Measurements from ENCODE around the gene FBXL16.

The FBXL16 gene

DNA sequence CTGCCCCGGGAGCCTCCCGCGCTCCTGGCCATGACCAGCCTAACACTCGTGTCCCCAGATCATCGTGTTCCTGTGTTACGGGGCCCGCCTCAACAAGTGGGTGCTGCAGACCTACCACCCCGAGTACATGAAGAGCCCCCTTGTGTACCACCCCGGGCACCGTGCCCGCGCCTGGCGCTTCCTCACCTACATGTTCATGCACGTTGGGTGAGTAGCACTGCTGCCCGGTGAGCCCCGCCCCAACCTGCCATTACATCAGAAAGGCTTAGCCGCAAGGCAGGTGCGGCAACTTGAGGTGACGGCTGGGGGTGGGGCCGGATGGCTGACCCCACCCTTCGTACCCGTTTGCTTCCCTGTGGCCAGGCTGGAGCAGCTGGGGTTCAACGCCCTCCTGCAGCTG lies 28.7 kb downstream of the FBXL16 start:
- DNase-seq (ENCODE audit: low read depth) = no peak

DNA sequence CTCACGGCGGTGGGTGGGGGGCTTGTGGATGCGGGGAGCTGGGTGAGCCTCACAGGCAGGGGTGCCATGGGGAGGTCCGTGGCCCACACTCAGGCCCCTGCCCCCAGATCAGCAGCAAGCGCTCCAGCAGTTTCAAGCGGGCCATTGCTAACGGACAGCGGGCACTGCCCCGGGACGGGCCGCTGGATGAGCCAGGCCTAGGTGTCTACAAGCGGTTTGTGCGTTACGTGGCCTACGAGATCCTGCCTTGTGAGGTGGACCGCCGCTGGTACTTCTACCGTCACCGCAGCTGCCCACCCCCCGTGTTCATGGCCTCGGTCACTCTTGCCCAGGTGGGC lies 29.1 kb downstream of the FBXL16 start:
- no peak for DNase-seq (ENCODE audit: low read depth)

- no peak for DNase-seq (ENCODE audit: low read depth)
Measured at GRCh38 chr16:675884-676564, 29.6 kb downstream of the FBXL16 start.

GRCh38 chr16:674968-675883 lies 30.4 kb downstream of the FBXL16 start, which contains the start of gene RHBDL1:
TSS of gene RHBDL1 (plus strand) at chr16:675671. CDS start at chr16:675791, 120 bp downstream.
- DNase-seq (ENCODE audit: low read depth) = no peak

GRCh38 chr16:674214-674881 lies 31.3 kb downstream of the FBXL16 start:
- DNase-seq (ENCODE audit: low read depth) = no peak

DNA sequence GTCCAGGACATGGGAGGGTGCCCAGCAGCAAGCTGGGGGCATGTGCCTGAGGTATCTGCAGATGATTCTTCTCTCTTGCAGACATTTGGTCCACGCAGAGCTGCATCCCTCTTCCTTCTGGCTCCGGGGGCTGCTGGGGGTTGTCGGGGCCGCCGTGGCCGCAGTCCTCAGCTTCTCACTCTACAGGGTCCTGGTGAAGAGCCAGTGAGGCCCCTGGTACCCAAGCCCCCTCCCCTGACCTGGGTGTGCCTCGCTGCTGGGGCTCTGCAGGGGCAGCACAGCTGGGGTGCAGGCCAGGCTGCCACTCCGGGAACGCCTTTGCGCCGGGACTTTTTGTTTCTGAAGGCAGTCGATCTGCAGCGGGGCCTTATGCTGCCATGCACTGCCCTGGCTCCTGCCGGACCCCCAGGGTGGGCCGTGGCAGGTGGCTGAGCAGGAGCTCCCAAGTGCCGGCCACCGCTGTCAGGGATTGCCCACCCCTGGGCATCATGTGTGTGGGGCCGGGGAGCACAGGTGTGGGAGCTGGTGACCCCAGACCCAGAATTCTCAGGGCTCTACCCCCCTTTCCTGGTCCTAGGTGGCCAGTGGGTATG lies 32.1 kb downstream of the FBXL16 start:
- no peak for DNase-seq (ENCODE audit: low read depth)

DNA sequence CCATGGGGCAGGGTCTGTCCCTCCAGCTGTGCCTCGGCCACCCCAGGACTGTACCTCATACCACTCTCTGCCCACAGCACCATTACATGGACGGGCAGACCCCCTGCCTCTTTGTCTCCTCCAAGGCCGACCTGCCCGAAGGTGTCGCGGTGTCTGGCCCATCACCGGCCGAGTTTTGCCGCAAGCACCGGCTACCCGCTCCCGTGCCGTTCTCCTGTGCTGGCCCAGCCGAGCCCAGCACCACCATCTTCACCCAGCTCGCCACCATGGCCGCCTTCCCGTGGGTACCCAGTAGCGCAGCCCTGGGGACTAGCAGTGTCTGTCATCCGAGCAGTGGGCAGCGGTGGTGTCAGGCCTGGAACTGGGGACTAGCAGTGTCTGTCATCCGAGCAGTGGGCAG lies 32.8 kb downstream of the FBXL16 start:
- DNase-seq (ENCODE audit: low read depth) = no peak

DNA sequence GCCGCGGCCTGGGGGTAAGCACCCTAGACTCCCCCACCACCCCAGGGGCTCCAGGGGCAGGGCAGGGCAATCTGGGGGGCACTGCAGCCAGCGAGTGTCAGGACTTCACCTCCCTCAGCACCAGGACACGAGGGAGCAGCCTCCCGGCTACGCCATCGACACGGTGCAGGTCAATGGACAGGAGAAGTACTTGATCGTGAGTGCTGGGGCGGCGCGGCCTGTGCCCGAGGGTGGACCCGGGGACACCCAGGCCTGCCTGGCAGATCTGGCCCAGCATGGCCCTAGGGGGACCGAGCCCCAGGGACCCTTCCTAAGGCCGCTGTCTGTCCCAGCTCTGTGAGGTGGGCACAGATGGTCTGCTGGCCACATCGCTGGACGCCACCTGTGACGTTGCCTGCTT lies 33.2 kb downstream of the FBXL16 start:
- no peak for DNase-seq (ENCODE audit: low read depth)

- no peak for DNase-seq (ENCODE audit: low read depth)
Measured at GRCh38 chr16:671353-672131, 34.1 kb downstream of the FBXL16 start.

DNA sequence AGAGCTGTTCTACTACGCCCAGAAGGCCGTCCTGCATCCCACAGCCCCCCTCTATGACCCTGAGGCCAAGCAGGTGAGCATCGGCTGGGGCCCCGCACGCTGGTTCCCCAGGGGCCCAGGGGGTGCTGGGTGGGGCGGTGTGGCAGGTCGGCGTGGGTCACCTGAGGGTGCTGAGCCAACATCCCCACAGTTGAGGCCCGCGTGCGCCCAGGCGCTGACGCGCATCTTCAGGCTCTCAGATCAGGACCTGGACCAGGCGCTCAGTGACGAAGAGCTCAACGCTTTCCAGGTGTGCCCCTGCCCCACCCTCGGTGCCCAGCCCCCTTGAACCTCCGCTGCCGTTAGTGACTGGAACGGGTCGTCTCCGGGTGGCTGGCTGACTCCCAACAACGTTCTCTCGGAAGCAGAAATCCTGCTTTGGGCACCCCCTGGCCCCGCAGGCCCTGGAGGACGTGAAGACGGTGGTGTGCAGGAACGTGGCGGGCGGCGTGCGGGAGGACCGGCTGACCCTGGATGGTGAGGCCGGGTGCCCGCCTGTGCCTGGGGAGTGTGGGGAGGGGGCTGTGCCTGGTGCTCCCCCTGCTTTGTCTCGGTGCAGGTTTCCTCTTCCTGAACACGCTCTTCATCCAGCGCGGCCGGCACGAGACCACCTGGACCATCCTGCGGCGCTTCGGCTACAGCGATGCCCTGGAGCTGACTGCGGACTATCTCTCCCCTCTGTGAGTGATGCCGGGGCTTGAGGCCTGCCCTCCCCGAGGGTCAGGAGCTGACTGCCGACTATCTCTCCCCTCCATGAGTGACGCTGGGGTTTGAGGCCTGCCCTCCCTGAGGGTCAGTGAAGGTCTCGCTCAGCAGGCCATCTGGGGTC lies 34.9 kb downstream of the FBXL16 start:
- DNase-seq (ENCODE audit: low read depth) = no peak

DNA sequence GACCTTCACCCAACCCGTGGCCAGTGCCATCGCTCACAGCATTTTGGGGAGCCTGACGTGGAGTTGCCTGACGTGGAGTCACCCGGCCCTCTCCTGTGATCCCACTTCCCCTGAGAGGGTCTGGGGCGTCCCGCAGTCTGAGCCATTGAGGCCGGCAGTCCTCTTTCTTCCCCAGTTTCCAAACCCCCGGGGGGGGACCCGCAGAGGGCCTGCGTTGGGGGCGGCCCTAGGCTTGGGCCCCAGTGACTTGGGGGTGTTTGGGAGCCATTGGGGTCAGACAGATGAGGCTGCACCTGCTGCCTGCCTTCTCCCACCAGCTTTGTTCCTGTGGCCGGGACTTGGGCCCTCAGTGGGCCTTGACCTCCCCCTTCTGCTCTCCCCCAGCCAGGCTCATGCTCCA lies 35.9 kb downstream of the FBXL16 start:
- DNase-seq (ENCODE audit: low read depth) = no peak

DNA sequence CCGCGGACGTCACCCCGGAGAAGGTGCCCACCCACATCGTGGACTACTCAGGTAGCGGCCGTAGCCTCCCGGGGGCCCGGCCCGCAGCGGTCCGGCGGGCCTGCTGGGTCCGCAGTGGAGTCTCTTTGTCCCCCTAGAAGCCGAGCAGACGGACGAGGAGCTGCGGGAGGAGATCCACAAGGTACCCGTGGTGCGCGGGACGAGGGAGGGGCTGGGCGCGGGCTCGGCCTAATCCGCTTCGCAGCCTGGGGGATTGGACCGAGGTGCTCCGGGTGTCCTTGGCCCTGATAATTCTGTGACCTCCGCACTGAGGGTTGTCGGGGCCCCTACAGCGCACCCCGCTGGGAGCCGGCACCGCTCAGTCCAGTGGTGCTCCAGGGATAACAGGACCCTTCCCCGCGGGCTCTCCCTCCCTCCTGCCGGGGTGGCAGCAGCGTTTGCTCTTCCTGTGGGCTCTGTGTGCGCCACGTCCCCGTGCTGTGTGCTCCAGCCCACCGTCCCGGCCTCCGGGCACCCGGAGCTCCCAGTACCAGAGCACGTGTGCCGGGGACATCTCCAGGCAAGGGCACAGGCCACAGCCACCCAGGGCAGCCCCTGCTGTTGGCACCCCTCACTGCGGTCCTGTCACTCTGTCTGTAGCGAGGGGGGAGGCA lies 37.0 kb downstream of the FBXL16 start:
- no peak for DNase-seq (ENCODE audit: low read depth)

GRCh38 chr16:667780-668518 lies 37.7 kb downstream of the FBXL16 start, which contains the start of gene RHOT2:
TSS of gene RHOT2 (plus strand) at chr16:668132. CDS start at chr16:668200, 68 bp downstream.
- DNase-seq (ENCODE audit: low read depth) = no peak

DNA sequence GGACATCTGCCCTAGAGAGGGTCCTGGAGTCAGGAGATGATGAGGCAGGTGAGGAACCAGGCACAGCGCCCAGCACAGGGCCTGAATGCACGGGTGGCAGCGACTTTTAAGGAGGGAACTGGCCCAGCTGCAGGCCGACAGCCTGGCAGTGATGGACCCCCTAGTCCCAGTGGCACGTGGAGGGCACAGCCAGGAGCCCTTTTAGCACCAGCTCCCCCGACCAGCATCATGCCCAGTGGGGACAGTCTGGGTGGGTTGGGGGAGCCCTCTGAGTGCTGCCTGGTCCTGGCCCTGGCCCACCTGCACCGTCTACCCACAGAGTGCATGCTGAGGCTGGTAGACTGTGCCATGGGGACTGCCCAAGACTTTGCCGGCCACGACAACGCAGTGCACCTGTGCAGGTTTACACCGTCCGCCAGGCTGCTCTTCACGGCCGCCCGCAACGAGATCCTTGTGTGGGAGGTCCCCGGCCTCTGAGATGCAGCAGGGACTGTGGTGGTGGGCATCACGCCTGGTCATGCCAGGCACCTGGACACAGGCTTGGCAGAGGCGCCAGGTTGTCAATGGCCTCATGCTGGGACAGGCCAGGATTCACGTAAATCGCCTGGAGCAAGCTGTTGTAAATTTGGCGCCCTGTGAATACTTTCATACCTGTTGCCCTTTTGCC lies 38.4 kb downstream of the FBXL16 start:
- no peak for DNase-seq (ENCODE audit: low read depth)

DNA sequence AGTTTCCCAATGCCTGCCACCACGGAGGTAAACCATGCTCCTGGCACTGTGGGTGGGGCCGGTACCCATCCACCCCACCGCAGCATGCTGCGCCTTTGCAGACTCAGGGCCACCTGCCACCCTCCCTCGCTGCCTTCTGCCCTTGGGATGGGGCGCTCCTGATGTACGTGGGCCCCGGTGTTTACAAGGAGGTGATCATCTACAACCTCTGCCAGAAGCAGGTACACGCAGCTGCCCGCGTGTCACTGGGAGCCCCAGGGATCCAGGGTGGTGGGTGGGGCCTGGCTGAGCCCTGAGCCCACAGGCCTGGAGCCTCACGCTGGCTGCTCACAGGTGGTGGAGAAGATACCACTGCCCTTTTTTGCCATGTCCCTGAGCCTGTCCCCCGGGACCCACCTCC lies 39.0 kb downstream of the FBXL16 start:
- DNase-seq (ENCODE audit: low read depth) = no peak

- DNase-seq (ENCODE audit: low read depth) = no peak
Measured at GRCh38 chr16:662597-662996, 43.0 kb downstream of the FBXL16 start.

DNA sequence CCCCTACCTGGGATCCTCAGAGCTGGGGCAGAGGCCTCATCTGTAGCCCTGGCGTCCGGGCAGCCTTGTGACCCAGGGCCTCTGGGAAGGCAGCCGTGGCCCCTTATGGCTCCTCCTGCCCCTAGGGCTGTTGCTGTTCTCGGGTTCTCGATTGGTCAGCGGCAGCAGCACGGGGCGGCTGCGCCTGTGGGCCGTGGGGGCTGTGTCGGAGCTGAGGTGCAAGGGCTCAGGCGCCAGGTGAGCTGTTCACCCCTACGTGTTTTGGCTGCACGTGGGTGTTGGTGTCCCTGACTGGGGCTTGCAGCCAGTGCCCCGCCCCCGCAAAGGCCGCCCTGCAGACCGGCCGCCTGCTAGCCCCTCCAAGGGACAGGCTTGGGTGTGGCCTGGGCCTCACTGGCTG lies 43.5 kb downstream of the FBXL16 start:
- DNase-seq (ENCODE audit: low read depth) = no peak

GRCh38 chr16:661184-661821 lies 44.3 kb downstream of the FBXL16 start:
- no peak for DNase-seq (ENCODE audit: low read depth)

All from HS-27A (cell line).